SH-SY5Y (cell line): ENCODE results near the gene AMBRA1.

ENCODE experiments used
- GATA2 ChIP-seq: IDR thresholded peaks from 2 replicates; pipeline ENCODE4 v1.6.1; 2011; ENCODE audit warnings: mild to moderate bottlenecking, low read depth, low read length
- GATA3 ChIP-seq: IDR thresholded peaks from 2 replicates; pipeline ENCODE4 v1.6.1; 2011; ENCODE audit warnings: low read depth, mild to moderate bottlenecking, low read length, moderate library complexity

DNA sequence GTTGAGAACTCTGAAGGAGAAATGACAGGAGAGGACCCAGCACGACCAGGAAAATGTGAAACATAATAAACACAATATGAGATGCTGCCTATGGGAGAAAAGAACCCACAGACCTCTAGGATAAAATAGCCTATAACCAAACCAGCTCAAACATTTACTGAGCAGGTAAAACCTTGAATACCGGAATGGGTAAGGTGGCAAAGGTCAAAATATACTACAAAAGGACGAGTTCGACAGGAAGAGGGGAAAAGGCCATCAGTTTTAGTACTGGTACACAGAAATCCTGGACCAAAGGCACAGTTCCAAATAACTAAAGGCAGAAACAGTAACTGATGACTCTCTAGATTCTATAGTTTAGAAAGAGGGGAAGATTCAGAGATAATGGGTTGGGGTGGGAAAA lies 96.3 kb downstream of the AMBRA1 start:
- TF ChIP-seq GATA3 (no peak), GATA2 (no peak)
